GM12878 (cell line): Measurements from ENCODE around the gene VWA7. TPM values are rescaled to one million over a fixed set of nuclear protein-coding genes. Genes with fewer than 3 reads are reported as not detected.
"Not testable (repeated sequence)": the region's sequence is repeated elsewhere in the genome, so short reads cannot be mapped to it uniquely, and the experiment has no call there.

Experiments
- ATAC-seq: fragments of 200-7000 bp; cut with Tn5 transposase; 3 replicates; pipeline ENCODE4 v1.9.1; 2020; ENCODE audit warnings: mild to moderate bottlenecking, moderate library complexity
- BruUV-seq: library from RNA; stranded (reverse); fragments of 400-500 nt; replicated peaks from 2 replicates; lab custom pipeline; 2021; lab: Mats Ljungman, UMichigan
- CTCF ChIA-PET: fragments of 300-600 bp; sonication (Branson Sonifier 250); formaldehyde crosslinking; extraction: SDS; loops from one replicate; lab custom pipeline; 2021; ENCODE audit warnings: inconsistent platforms; lab: Yijun Ruan, JAX
- POLR2A ChIA-PET: fragments of 350-600 bp; formaldehyde crosslinking; extraction: SDS; loops from one replicate; lab custom pipeline; 2021; ENCODE audit warnings: inconsistent platforms; lab: Charles Lee
- RAD21 ChIA-PET: fragments of 300-600 bp; sonication (Branson Sonifier 250); formaldehyde crosslinking; loops from one replicate; lab custom pipeline; 2023; ENCODE audit warnings: antibody characterized with exemption; ENCODE audit not compliant: unreplicated experiment; lab: Charles Lee
- SMC1A ChIA-PET: fragments of 300-600 bp; sonication (Branson Sonifier 250); formaldehyde crosslinking; loops from one replicate; lab custom pipeline; 2023; ENCODE audit not compliant: unreplicated experiment, uncharacterized antibody; lab: Charles Lee
- DNase-seq: peaks from one replicate; pipeline ENCODE4 v3.0.0-alpha.2; 2011; ENCODE audit warnings: low read depth, low spot score
- FAIRE-seq: peaks from 3 replicates; lab custom pipeline; 2011; peaks lifted over from hg19 to GRCh38; lab: Jason Lieb, UNC
- H2AFZ ChIP-seq: 2 replicates; pipeline ENCODE4 v1.6.0; 2011; ENCODE audit warnings: low read depth, low read length, control low read depth; ENCODE audit not compliant: control insufficient read depth
- H3K27ac ChIP-seq: 2 replicates; pipeline ENCODE4 v1.5.1; 2011; ENCODE audit warnings: control low read depth; ENCODE audit not compliant: control insufficient read depth, insufficient read depth
- H3K27me3 ChIP-seq, 2 experiments: replicated peaks in 1 of 2; 2 replicates each; pipeline versions ENCODE4 v1.6.0 to v1.6.1; 2011; ENCODE audit warnings: low read length in 1 of 2; ENCODE audit not compliant: control insufficient read depth in 2 of 2, insufficient read depth in 2 of 2
- H3K36me3 ChIP-seq, 2 experiments: 2 replicates each; pipeline ENCODE4 v1.5.1; 2011; ENCODE audit warnings: low read length in 1 of 2; ENCODE audit not compliant: control insufficient read depth in 2 of 2, insufficient read depth in 2 of 2
- H3K4me1 ChIP-seq: 2 replicates; pipeline ENCODE4 v1.6.1; 2011; ENCODE audit warnings: mild to moderate bottlenecking, low read length, moderate library complexity, mixed read lengths; ENCODE audit not compliant: control insufficient read depth, insufficient read depth
- H3K4me2 ChIP-seq: 2 replicates; pipeline ENCODE4 v1.6.0; 2011; ENCODE audit warnings: control low read depth; ENCODE audit not compliant: control insufficient read depth, insufficient read depth
- H3K4me3 ChIP-seq: fragments of 200-600 bp; sonication (generic); 2 replicates; pipeline ENCODE4 v1.5.1; 2016
- H3K79me2 ChIP-seq: 2 replicates; pipeline ENCODE4 v1.6.0; 2011; ENCODE audit warnings: low read length; ENCODE audit not compliant: control insufficient read depth, insufficient read depth
- H3K9ac ChIP-seq: 2 replicates; pipeline ENCODE4 v1.8.0; 2011; ENCODE audit warnings: low read length, control low read depth, mixed read lengths; ENCODE audit not compliant: control insufficient read depth, insufficient read depth
- H3K9me3 ChIP-seq: replicated peaks from 3 replicates; pipeline ENCODE4 v1.5.1; 2011; ENCODE audit warnings: mild to moderate bottlenecking, low read length; ENCODE audit not compliant: control insufficient read depth, insufficient read depth
- H4K20me1 ChIP-seq: 2 replicates; pipeline ENCODE4 v1.6.0; 2011; ENCODE audit not compliant: control insufficient read depth, insufficient read depth
- FOXM1 ChIP-seq: IDR thresholded peaks from 2 replicates; pipeline ENCODE4 v1.6.1; 2012; ENCODE audit warnings: low read depth, mild to moderate bottlenecking, inconsistent platforms, low read length, moderate library complexity
- GATAD2B ChIP-seq: fragments of 450-650 bp; conservative IDR thresholded peaks from 2 replicates; pipeline ENCODE4 v1.6.1; 2017; ENCODE audit warnings: low read depth, mild to moderate bottlenecking, moderate library complexity
- IKZF1 ChIP-seq: fragments of 450-650 bp; conservative IDR thresholded peaks from 2 replicates; pipeline ENCODE4 v1.6.1; 2017; ENCODE audit warnings: antibody characterized with exemption, mild to moderate bottlenecking
- KLF5 ChIP-seq: fragments of 450-650 bp; IDR thresholded peaks from 2 replicates; pipeline ENCODE4 v1.6.1; 2014; ENCODE audit warnings: mild to moderate bottlenecking; ENCODE audit not compliant: partially characterized antibody
- MLLT1 ChIP-seq: fragments of 450-650 bp; IDR thresholded peaks from 2 replicates; pipeline ENCODE4 v1.6.1; 2016; ENCODE audit warnings: mild to moderate bottlenecking
- RELB ChIP-seq: fragments of 450-650 bp; IDR thresholded peaks from 2 replicates; pipeline ENCODE4 v1.6.1; 2017; ENCODE audit warnings: low read depth, mild to moderate bottlenecking, moderate library complexity
- WGBS: methylation state at CpG from one replicate; pipeline ENCODE4 v1.1.6; 2016; ENCODE audit warnings: low lambda C conversion rate; ENCODE audit not compliant: insufficient replicate concordance, insufficient coverage; ENCODE audit errors: missing lambda C conversion rate; 5-methylcytosine and 5-hydroxymethylcytosine counted together
- in situ Hi-C: fragments of 300-500 bp; cut with MboI; formaldehyde crosslinking; loops from 9 replicates; pipeline ENCODE4 v1.14.3; 2018; ENCODE audit warnings: mixed read lengths
- intact Hi-C: fragments of 100-400 bp; cut with micrococcal nuclease; formaldehyde crosslinking; loops from one replicate; pipeline ENCODE4 v1.14.2; 2022; ENCODE audit not compliant: unreplicated experiment
- polyA plus RNA-seq, 11 experiments: library from polyadenylated mRNA; depleted of rRNA in 4 of 11; unstranded in 6 of 11; stranded (reverse) in 5 of 11; fragments of >200 nt; fragmentation: Nextera tagmentation in 4 of 11; fragmentation: Illumina TruSeq in 1 of 11; extraction: Ambion mirVana in 4 of 11; extraction: Trizol in 1 of 11; gene quantifications; 1 replicate in 1 of 11; 2 replicates in 10 of 11; pipeline versions ENCODE4 v1.2.1 to v1.2.3, GENCODE V29; 2011 to 2016; ENCODE audit warnings: inconsistent platforms in 2 of 11, missing spikeins in 2 of 11, low read depth in 1 of 11
- total RNA-seq, 4 experiments: library from RNA; depleted of rRNA in 3 of 4; stranded (reverse); fragments of >200 nt in 3 of 4; fragmentation: Illumina TruSeq in 1 of 4; extraction: Trizol in 1 of 4; gene quantifications; 2 replicates each; pipeline versions ENCODE4 v1.2.1 to v1.2.3, GENCODE V29; 2013 to 2021

The VWA7 gene
- total and polyA plus RNA-seq, 10 of the 15 experiments (the other 5 are each of a cell fraction or from before 2014, with no cell fraction given), result 0.11 to 3.1 (median 1.2) TPM; not detected in 1

GRCh38 chr6:31793927-31794245, 16.8 kb upstream of the VWA7 start:
- ChIA-PET POLR2A (interaction anchor here (0.6 to 3.5 kb wide), 3 partner anchors 21 to 87 kb away, joined by 3 to 28 read pairs (median 6); partner anchors contain the start of genes HSPA1B and LY6G6F), CTCF (interaction anchor here (1.2 to 3.3 kb wide), 2 partner anchors 15 to 23 kb away, joined by 3 to 12 read pairs; partner anchors contain the start of gene VWA7), RAD21 (interaction anchor here (0.7 to 1.5 kb wide), 2 partner anchors 61 to 220 kb away, joined by 3 read pairs; no protein-coding TSS in a partner anchor)
- H4K20me1 ChIP-seq, in situ Hi-C loops, intact Hi-C loops, H3K9me3 ChIP-seq, SMC1A ChIA-PET, H3K27me3 ChIP-seq, DNase-seq, H2AFZ ChIP-seq, FAIRE-seq, BruUV-seq, H3K27ac ChIP-seq, ATAC-seq: not testable (repeated sequence)
- peak overlapping the region; percentile 81 for H3K4me3 ChIP-seq
- H3K36me3 ChIP-seq, result peaks cover 4 to 11% of the 10 kb centered on the region in 2 experiments; a peak in 3 of 4 replicates
- peak overlapping the region; percentile 47 for H3K4me2 ChIP-seq
- H3K79me2 ChIP-seq, result peaks cover 21% of the 10 kb centered on the region
- H3K4me1 ChIP-seq, result peaks cover 12% of the 10 kb centered on the region
- H3K9ac ChIP-seq, result peak overlapping the region; percentile 81; the same call in 1 of the 2 replicates
- peak; percentile 23; the same call in 1 of the 2 replicates for TF ChIP-seq MLLT1
- WGBS, result 88% methylated on average over 6 of the region's 6 CpGs

GRCh38 chr6:31792761-31793171, 15.6 kb upstream of the VWA7 start:
- H3K9me3 ChIP-seq, result no peaks in the 10 kb centered on the region
- DNase-seq (no peak), FAIRE-seq (no peak), ATAC-seq (peak; percentile 33)
- RAD21 ChIA-PET, result no interaction called here
- peaks cover 4 to 11% of the 10 kb centered on the region in 2 experiments; a peak in 3 of 4 replicates for H3K36me3 ChIP-seq
- TF ChIP-seq FOXM1 (no peak), RELB (no peak), KLF5 (no peak), IKZF1 (0 out of 2 replicates have a peak, but pooled peaks have one; percentile 28), GATAD2B (no peak)
- no peaks in the 10 kb centered on the region for H3K27me3 ChIP-seq
- intact Hi-C loops, result no loop called here
- H2AFZ ChIP-seq, result no peak overlapping the region
- WGBS, result 33% methylated on average over 12 of the region's 12 CpGs
- H3K79me2 ChIP-seq, result peaks cover 21% of the 10 kb centered on the region
- H3K4me1 ChIP-seq, result peaks cover 12% of the 10 kb centered on the region
- peak overlapping the region; percentile 57 for H3K4me2 ChIP-seq
- SMC1A ChIA-PET, result interaction anchor here (0.7 to 2.2 kb wide), 2 partner anchors 30 to 54 kb away, joined by 3 to 11 read pairs; no protein-coding TSS in a partner anchor
- H4K20me1 ChIP-seq, result no peaks in the 10 kb centered on the region
- H3K9ac ChIP-seq, result no peak overlapping the region
- H3K27ac ChIP-seq, result no peak overlapping the region
- POLR2A ChIA-PET, result no interaction called here
- H3K4me3 ChIP-seq, result no peak overlapping the region
- BruUV-seq, result no TSS peak
- CTCF ChIA-PET, result interaction anchor here (1.0 to 2.2 kb wide), 4 partner anchors 8 to 63 kb away, joined by 3 to 9 read pairs (median 5); no protein-coding TSS in a partner anchor
- in situ Hi-C loops, result no loop called here
